Thoracic aorta (tissue), 2 donors: Measurements from ENCODE around the gene CCDC85C. TPM values are rescaled to one million over a fixed set of nuclear protein-coding genes. Genes with fewer than 3 reads are reported as not detected.

Experiments used
- ATAC-seq: fragments of 150-250 bp; one replicate; pipeline ENCODE4 v1.8.0; 2017; ENCODE audit warnings: low read depth; ENCODE audit not compliant: insufficient number of reproducible peaks, low FRiP score
- DNase-seq: peaks from one replicate; pipeline ENCODE4 v3.0.0-alpha.2; 2020; ENCODE audit warnings: low spot score
- H3K27ac ChIP-seq, 2 donors: fragments of 200-600 bp; sonication (generic); 1 replicate in 1 of 2; 2 replicates in 1 of 2; pipeline ENCODE4 v1.5.1; 2016; ENCODE audit warnings: mild to moderate bottlenecking in 2 of 2, moderate library complexity in 2 of 2
- H3K27me3 ChIP-seq: fragments of 200-600 bp; sonication (generic); replicated peaks from 2 replicates; pipeline ENCODE4 v1.6.0; 2016; ENCODE audit warnings: mild to moderate bottlenecking; ENCODE audit not compliant: insufficient read depth
- H3K36me3 ChIP-seq: fragments of 200-600 bp; sonication (generic); one replicate; pipeline ENCODE4 v1.5.1; 2016
- H3K4me1 ChIP-seq, 2 donors: fragments of 200-600 bp; sonication (generic); 1 replicate in 1 of 2; 2 replicates in 1 of 2; pipeline versions ENCODE4 v1.5.1 to v1.6.0; 2016; ENCODE audit warnings: low read depth in 2 of 2, mild to moderate bottlenecking in 1 of 2; ENCODE audit not compliant: control insufficient read depth in 1 of 2
- H3K4me3 ChIP-seq: fragments of 200-600 bp; sonication (generic); 2 replicates; pipeline ENCODE4 v1.5.1; 2016; ENCODE audit warnings: mild to moderate bottlenecking
- H3K9me3 ChIP-seq: fragments of 200-600 bp; sonication (generic); 2 replicates; pipeline ENCODE4 v1.5.1; 2016
- CTCF ChIP-seq: fragments of 200-600 bp; sonication (generic); IDR thresholded peaks from one replicate; pipeline ENCODE4 v1.5.1; 2019; ENCODE audit warnings: antibody characterized with exemption
- total RNA-seq, 2 donors: library from RNA; depleted of rRNA; stranded (reverse); fragments of >200 nt; gene quantifications; one replicate each; pipeline versions ENCODE4 v1.1.0 to v1.2.3, GENCODE V29; 2016

Gene CCDC85C
- total RNA-seq, 2 donors from 2014 or later: 1.5 to 4.1 TPM

GRCh38 chr14:99472937-99473336, 131.1 kb downstream of the CCDC85C start:
- no peaks in the 10 kb centered on the region for H3K9me3 ChIP-seq
- no peaks in the 10 kb centered on the region for H3K36me3 ChIP-seq
- H3K4me3 ChIP-seq: no peak overlapping the region
- H3K4me1 ChIP-seq: no peaks in the 10 kb centered on the region
- TF ChIP-seq CTCF: no peak
- no peaks in the 10 kb centered on the region for H3K27me3 ChIP-seq
- DNase-seq (no peak), ATAC-seq (no peak)
- H3K27ac ChIP-seq: no peak overlapping the region

DNA sequence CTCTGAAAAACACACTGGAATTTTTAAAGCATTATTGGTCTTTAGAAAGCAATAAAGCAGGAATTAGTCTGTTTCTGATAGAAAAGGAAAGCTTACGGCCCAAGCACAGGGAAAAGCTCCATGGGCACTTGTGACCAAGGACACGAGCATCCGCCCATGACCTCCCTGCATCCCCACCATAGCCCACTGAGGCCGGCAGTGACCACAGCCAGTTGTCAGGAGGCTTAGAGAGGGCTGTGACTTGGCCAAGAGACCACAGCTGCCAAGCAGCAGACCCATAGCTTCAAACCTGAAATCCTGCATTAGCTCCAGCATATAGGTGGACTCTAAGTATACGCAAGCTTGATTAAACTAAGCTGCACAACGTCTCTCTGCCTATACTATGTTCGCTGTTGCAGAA, 132.3 kb downstream of the CCDC85C start:
- ATAC-seq (no peak), DNase-seq (no peak)
- H3K9me3 ChIP-seq: no peaks in the 10 kb centered on the region
- peaks cover 0 to 7% of the 10 kb centered on the region in 2 donors for H3K4me1 ChIP-seq
- H3K36me3 ChIP-seq: no peaks in the 10 kb centered on the region
- H3K4me3 ChIP-seq: no peak overlapping the region
- no peaks in the 10 kb centered on the region for H3K27me3 ChIP-seq
- no peak for TF ChIP-seq CTCF
- no peak overlapping the region for H3K27ac ChIP-seq

GRCh38 chr14:99468836-99469592, 135.0 kb downstream of the CCDC85C start:
- no peak overlapping the region for H3K27ac ChIP-seq
- no peak for DNase-seq
- no peaks in the 10 kb centered on the region for H3K27me3 ChIP-seq
- peaks cover 0 to 7% of the 10 kb centered on the region in 2 donors for H3K4me1 ChIP-seq
- no peak for TF ChIP-seq CTCF
- no peaks in the 10 kb centered on the region for H3K36me3 ChIP-seq
- no peak overlapping the region for H3K4me3 ChIP-seq
- no peaks in the 10 kb centered on the region for H3K9me3 ChIP-seq
- no peak for ATAC-seq

DNA sequence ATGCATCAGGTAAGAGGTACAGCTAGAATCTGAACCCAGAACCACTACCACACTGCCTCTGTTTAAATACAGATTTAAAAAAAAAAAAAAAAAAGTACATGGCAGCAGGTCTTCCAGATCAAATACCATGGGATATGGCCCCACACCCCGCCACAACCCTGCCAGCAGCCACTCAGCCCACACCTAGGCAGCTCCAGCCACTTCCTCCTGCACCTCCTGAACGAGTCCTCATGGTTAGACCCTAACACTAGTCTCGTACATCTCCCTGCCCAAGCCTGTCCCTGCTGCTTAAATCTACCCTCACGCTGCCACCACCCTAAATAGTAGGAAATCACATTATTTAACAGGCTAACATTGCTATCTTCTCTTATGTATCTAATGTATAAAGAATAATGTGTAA, 135.9 kb downstream of the CCDC85C start:
- no peak overlapping the region for H3K27ac ChIP-seq
- DNase-seq (no peak), ATAC-seq (no peak)
- H3K27me3 ChIP-seq: no peaks in the 10 kb centered on the region
- no peak for TF ChIP-seq CTCF
- H3K4me1 ChIP-seq: peaks cover 0 to 7% of the 10 kb centered on the region in 2 donors
- H3K4me3 ChIP-seq: no peak overlapping the region
- peaks cover 8% of the 10 kb centered on the region for H3K36me3 ChIP-seq
- H3K9me3 ChIP-seq: no peaks in the 10 kb centered on the region

DNA sequence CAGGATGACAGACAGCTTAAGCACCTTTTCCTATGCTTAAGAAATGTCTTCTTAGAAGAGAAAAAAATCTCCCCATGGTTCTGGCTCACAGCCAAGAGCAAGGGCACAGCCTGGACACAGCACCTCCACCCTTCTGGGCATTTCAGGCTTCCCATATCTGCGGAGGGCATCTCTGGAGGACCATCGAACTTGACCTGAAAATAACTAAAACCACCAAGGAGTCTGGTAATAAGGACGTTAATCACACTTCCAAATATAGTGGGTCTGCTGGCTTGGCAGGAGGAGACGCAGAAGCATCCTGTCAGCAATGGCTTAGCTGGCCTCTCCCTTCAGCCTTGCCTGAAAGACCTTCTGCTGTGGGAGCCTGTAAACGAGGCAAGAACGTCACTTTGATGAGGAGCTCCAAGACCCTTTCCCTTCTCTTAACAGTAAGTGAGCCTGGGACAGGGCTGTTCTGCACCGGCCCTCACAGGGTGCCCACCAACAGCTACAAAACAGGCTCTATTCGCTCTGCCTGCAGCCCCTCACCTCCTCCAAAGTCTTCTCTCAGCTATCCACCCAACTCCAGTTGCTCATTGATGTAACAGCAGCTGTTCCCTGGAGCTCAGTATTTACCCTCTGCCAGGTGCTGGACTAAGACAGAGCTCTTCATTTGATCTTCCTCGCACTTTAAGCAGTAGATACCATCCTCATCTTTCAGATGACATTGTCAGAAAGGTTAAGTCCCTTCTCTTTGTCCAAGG, 136.5 kb downstream of the CCDC85C start:
- no peak overlapping the region for H3K27ac ChIP-seq
- peaks cover 0 to 7% of the 10 kb centered on the region in 2 donors for H3K4me1 ChIP-seq
- H3K4me3 ChIP-seq: no peak overlapping the region
- H3K36me3 ChIP-seq: peaks cover 8% of the 10 kb centered on the region
- no peak for ATAC-seq
- no peak for DNase-seq
- no peaks in the 10 kb centered on the region for H3K9me3 ChIP-seq
- no peak for TF ChIP-seq CTCF
- H3K27me3 ChIP-seq: no peaks in the 10 kb centered on the region
